Measurements from ENCODE around the gene PTPRT. TPM values are rescaled to one million over a fixed set of nuclear protein-coding genes. Genes with fewer than 3 reads are reported as not detected.

PTPRT gene
- total and polyA plus RNA-seq, 2 experiments from 2014 or later = not detected

GRCh38 chr20:42611423-42611822 lies 578.3 kb downstream of the PTPRT start:
- Histone ChIP-seq H3K27me3 (ENCODE audit: insufficient read depth) (no peaks in the 10 kb centered on the region), H4K20me1 (replicated peaks; ENCODE audit: insufficient read depth) (no peaks in the 10 kb centered on the region), H3K36me3 (ENCODE audit: insufficient read depth) (no peaks in the 10 kb centered on the region; the same call in 1 of the 2 replicates), H3K4me3 (no peak overlapping the region), H3K79me2 (replicated peaks; ENCODE audit: insufficient read depth) (no peaks in the 10 kb centered on the region), H3K9me2 (ENCODE audit: insufficient read depth) (no peaks in the 10 kb centered on the region), H3K4me2 (no peak overlapping the region), H2AFZ (no peak overlapping the region), H3F3A (replicated peaks; ENCODE audit: low read depth) (no peaks in the 10 kb centered on the region), H3K4me1 (ENCODE audit: insufficient read depth) (no peaks in the 10 kb centered on the region), H3K27ac (ENCODE audit: low read depth) (no peak overlapping the region)
- peaks cover 9% of the 10 kb centered on the region for H3K27me3 Mint-ChIP-seq (ENCODE audit: insufficient read depth, low read depth, poor library complexity)
- ATAC-seq (no peak), DNase-seq (ENCODE audit: low spot score) (no peak)
- no peaks in the 10 kb centered on the region for H3K4me1 Mint-ChIP-seq
- peaks cover 83% of the 10 kb centered on the region for H3K9me3 Mint-ChIP-seq
- no peak overlapping the region for H3K27ac Mint-ChIP-seq
- no peak overlapping the region for H3K4me3 Mint-ChIP-seq
- TF ChIP-seq EZH2 (IDR thresholded peaks at IDR 0.05; ENCODE audit: low read depth, unreplicated experiment) = no peak
- peaks cover 46% of the 10 kb centered on the region for H3K36me3 Mint-ChIP-seq (ENCODE audit: low read depth)

GRCh38 chr20:42610070-42610469 lies 579.6 kb downstream of the PTPRT start:
- Histone ChIP-seq H3K4me1 (ENCODE audit: insufficient read depth) (no peaks in the 10 kb centered on the region), H4K20me1 (replicated peaks; ENCODE audit: insufficient read depth) (no peaks in the 10 kb centered on the region), H3K36me3 (ENCODE audit: insufficient read depth) (no peaks in the 10 kb centered on the region; the same call in 1 of the 2 replicates), H2AFZ (no peak overlapping the region), H3K4me2 (no peak overlapping the region), H3K9me2 (ENCODE audit: insufficient read depth) (no peaks in the 10 kb centered on the region), H3K27ac (ENCODE audit: low read depth) (no peak overlapping the region), H3K79me2 (replicated peaks; ENCODE audit: insufficient read depth) (no peaks in the 10 kb centered on the region), H3K4me3 (no peak overlapping the region), H3K27me3 (ENCODE audit: insufficient read depth) (no peaks in the 10 kb centered on the region), H3F3A (replicated peaks; ENCODE audit: low read depth) (no peaks in the 10 kb centered on the region)
- no peak overlapping the region for H3K27ac Mint-ChIP-seq
- no peak overlapping the region for H3K4me3 Mint-ChIP-seq
- H3K36me3 Mint-ChIP-seq (ENCODE audit: low read depth) = peaks cover 50% of the 10 kb centered on the region
- peaks cover 96% of the 10 kb centered on the region for H3K9me3 Mint-ChIP-seq
- no peaks in the 10 kb centered on the region; the same call in 2 of the 3 replicates for H3K4me1 Mint-ChIP-seq
- ATAC-seq (no peak), DNase-seq (ENCODE audit: low spot score) (no peak)
- peaks cover 11% of the 10 kb centered on the region for H3K27me3 Mint-ChIP-seq (ENCODE audit: insufficient read depth, low read depth, poor library complexity)
- TF ChIP-seq EZH2phosphoT487 (IDR thresholded peaks at IDR 0.05; ENCODE audit: unreplicated experiment) = no peak
- no peak for TF ChIP-seq JUNB (IDR thresholded peaks at IDR 0.05; ENCODE audit: unreplicated experiment)
- no peak for TF ChIP-seq POLR2AphosphoS5 (IDR thresholded peaks at IDR 0.05; ENCODE audit: low read depth)
- no peak for TF ChIP-seq CREB1 (CRISPR knock-in tag; IDR thresholded peaks at IDR 0.05; ENCODE audit: low read depth)
- TF ChIP-seq ZNF462 (CRISPR knock-in tag; IDR thresholded peaks at IDR 0.05) = no peak
- no peak for TF ChIP-seq EZH2 (IDR thresholded peaks at IDR 0.05; ENCODE audit: low read depth, unreplicated experiment)
- TF ChIP-seq ZNF114 (CRISPR knock-in tag; IDR thresholded peaks at IDR 0.05) = no peak
- no peak for TF ChIP-seq CTCF (conservative IDR thresholded peaks at IDR 0.05; ENCODE audit: low read depth in 2 of 2)
- TF ChIP-seq NANOG (IDR thresholded peaks at IDR 0.05; ENCODE audit: borderline replicate concordance) = no peak
- no peak for TF ChIP-seq ZNF331 (CRISPR knock-in tag; IDR thresholded peaks at IDR 0.05; ENCODE audit: low read depth)
- no peak for TF ChIP-seq REST (IDR thresholded peaks at IDR 0.05; ENCODE audit: unreplicated experiment)
- no peak for TF ChIP-seq STAT1 (IDR thresholded peaks at IDR 0.05; ENCODE audit: unreplicated experiment)
